Liver (tissue), 9 donors: ENCODE measurements around the gene ALDH1A1. TPM values are rescaled to one million over a fixed set of nuclear protein-coding genes. Genes with fewer than 3 reads are reported as not detected.

Experiments used
- DNase-seq: peaks from one replicate; pipeline ENCODE4 v3.0.0-alpha.2; 2017; ENCODE audit warnings: low spot score
- H3K27ac ChIP-seq, 2 donors: one replicate each; pipeline ENCODE4 v1.7.0; 2013; ENCODE audit warnings: inconsistent platforms in 2 of 2, low read length in 2 of 2, control low read depth in 1 of 2, low read depth in 1 of 2, mild to moderate bottlenecking in 1 of 2
- H3K27me3 ChIP-seq, 4 donors: one replicate each; pipeline versions ENCODE4 v1.6.1 to v1.7.0; 2013; ENCODE audit warnings: low read length in 3 of 4, inconsistent platforms in 1 of 4, mild to moderate bottlenecking in 1 of 4, moderate library complexity in 1 of 4; ENCODE audit not compliant: control insufficient read depth in 4 of 4, insufficient read depth in 4 of 4
- H3K36me3 ChIP-seq, 4 donors: one replicate each; pipeline versions ENCODE4 v1.6.1 to v1.7.0; 2013; ENCODE audit warnings: low read length in 3 of 4, mild to moderate bottlenecking in 3 of 4, low read depth in 1 of 4, moderate library complexity in 1 of 4; ENCODE audit not compliant: control insufficient read depth in 4 of 4, insufficient read depth in 3 of 4
- H3K4me1 ChIP-seq, 4 donors: one replicate each; pipeline versions ENCODE4 v1.6.1 to v1.7.0; 2013; ENCODE audit warnings: low read length in 3 of 4, mild to moderate bottlenecking in 3 of 4, moderate library complexity in 1 of 4; ENCODE audit not compliant: control insufficient read depth in 4 of 4, insufficient read depth in 4 of 4
- H3K4me3 ChIP-seq, 3 donors: one replicate each; pipeline versions ENCODE4 v1.6.1 to v1.7.0; 2013; ENCODE audit warnings: low read length in 3 of 3, control low read depth in 1 of 3, low read depth in 1 of 3, mild to moderate bottlenecking in 1 of 3
- H3K9ac ChIP-seq, 2 donors: one replicate each; pipeline ENCODE4 v1.7.0; 2013; ENCODE audit warnings: low read length in 2 of 2, mild to moderate bottlenecking in 2 of 2, moderate library complexity in 2 of 2, control low read depth in 1 of 2, low read depth in 1 of 2
- H3K9me3 ChIP-seq, 4 donors: one replicate each; pipeline versions ENCODE4 v1.6.1 to v1.7.0; 2013; ENCODE audit warnings: low read length in 3 of 4; ENCODE audit not compliant: control insufficient read depth in 4 of 4
- EGR1 ChIP-seq, 2 donors: IDR thresholded peaks; 2 replicates each; pipeline ENCODE4 v1.6.1; 2016 to 2018; ENCODE audit warnings: antibody characterized with exemption in 2 of 2, low read depth in 2 of 2
- FOXA1 ChIP-seq: IDR thresholded peaks from 2 replicates; pipeline ENCODE4 v1.6.1; 2016; ENCODE audit warnings: antibody characterized with exemption
- FOXA2 ChIP-seq: IDR thresholded peaks from 2 replicates; pipeline ENCODE4 v1.6.1; 2016; ENCODE audit warnings: antibody characterized with exemption
- HNF4G ChIP-seq: IDR thresholded peaks from 2 replicates; pipeline ENCODE4 v1.6.1; 2016; ENCODE audit warnings: antibody characterized with exemption
- JUND ChIP-seq, 2 donors: IDR thresholded peaks; 2 replicates each; pipeline ENCODE4 v1.6.1; 2016; ENCODE audit warnings: antibody characterized with exemption in 2 of 2
- NR2F2 ChIP-seq: IDR thresholded peaks from 2 replicates; pipeline ENCODE4 v1.6.1; 2016; ENCODE audit warnings: antibody characterized with exemption
- RAD21 ChIP-seq, 2 donors: IDR thresholded peaks; 2 replicates each; pipeline ENCODE4 v1.6.1; 2016; ENCODE audit warnings: antibody characterized with exemption in 2 of 2, mild to moderate bottlenecking in 2 of 2
- RXRA ChIP-seq, 2 donors: IDR thresholded peaks; 2 replicates each; pipeline ENCODE4 v1.6.1; 2017 to 2018; ENCODE audit warnings: antibody characterized with exemption in 2 of 2, mild to moderate bottlenecking in 1 of 2
- YY1 ChIP-seq: IDR thresholded peaks from 2 replicates; pipeline ENCODE4 v1.6.1; 2016; ENCODE audit warnings: antibody characterized with exemption, mild to moderate bottlenecking
- WGBS: extraction: QIAGEN DNeasy Blood & Tissue Kit; methylation state at CpG from one replicate; pipeline ENCODE4 v1.1.7; 2013; 5-methylcytosine and 5-hydroxymethylcytosine counted together
- polyA plus RNA-seq, 2 donors: library from polyadenylated mRNA; stranded (reverse) in 1 of 2; unstranded in 1 of 2; fragments of 200-250 nt in 1 of 2; fragments of >200 nt in 1 of 2; fragmentation: Nextera tagmentation in 1 of 2; extraction: Ambion mirVana in 1 of 2; gene quantifications; one replicate each; pipeline versions ENCODE4 v1.2.1 to v1.2.3, GENCODE V29; 2013 to 2015
- total RNA-seq, 2 donors: library from RNA; depleted of rRNA; stranded (reverse); fragments of >200 nt; gene quantifications; one replicate each; pipeline ENCODE4 v1.2.3, GENCODE V29; 2014
- TF ChIP-seq, protein P1 (sequence below): IDR thresholded peaks from 2 replicates; pipeline ENCODE4 v1.6.1; 2016; ENCODE audit warnings: antibody characterized with exemption
- TF ChIP-seq, protein P2 (sequence below): IDR thresholded peaks from 2 replicates; pipeline ENCODE4 v1.6.1; 2016; ENCODE audit warnings: antibody characterized with exemption, mild to moderate bottlenecking
- TF ChIP-seq, protein P3 (sequence below): IDR thresholded peaks from 2 replicates; pipeline ENCODE4 v1.6.1; 2016; ENCODE audit warnings: antibody characterized with exemption
- TF ChIP-seq, protein P4 (sequence below): IDR thresholded peaks from 2 replicates; pipeline ENCODE4 v1.6.1; 2016; ENCODE audit warnings: antibody characterized with exemption
- donor health status: healthy.
- donor health status: healthy.
- donor health status: healthy.
- donor health status: healthy.
- donor health status: healthy.

The ALDH1A1 gene
- total and polyA plus RNA-seq, 4 donors: 118 to 433 (median 193) TPM

DNA sequence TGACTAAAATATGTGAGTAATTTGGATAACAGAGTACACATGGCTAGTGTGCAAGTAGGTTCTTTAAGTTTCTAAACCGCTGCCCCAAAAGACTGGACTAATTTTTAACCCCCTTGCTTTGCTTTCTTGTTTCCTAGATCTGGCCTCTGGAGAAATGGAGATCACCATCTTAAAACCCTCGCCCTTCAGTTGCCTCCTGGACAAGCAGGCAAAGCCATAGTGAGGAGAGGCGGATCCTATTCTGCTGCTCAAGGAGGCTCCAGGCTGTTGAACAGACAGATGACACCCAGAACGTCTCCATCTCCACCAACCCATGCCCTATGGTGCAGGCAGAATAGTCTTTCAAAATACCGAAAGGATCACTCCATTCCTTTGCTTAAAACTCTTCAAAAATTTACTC lies 28.6 kb upstream of the ALDH1A1 start (continued):
- TF ChIP-seq RXRA (IDR thresholded peaks at IDR 0.05): no peak
- TF ChIP-seq HNF4G: no peak
- no peak for TF ChIP-seq JUND (IDR thresholded peaks at IDR 0.05)
- no peak for TF ChIP-seq FOXA2
- no peak for TF ChIP-seq FOXA1

DNA sequence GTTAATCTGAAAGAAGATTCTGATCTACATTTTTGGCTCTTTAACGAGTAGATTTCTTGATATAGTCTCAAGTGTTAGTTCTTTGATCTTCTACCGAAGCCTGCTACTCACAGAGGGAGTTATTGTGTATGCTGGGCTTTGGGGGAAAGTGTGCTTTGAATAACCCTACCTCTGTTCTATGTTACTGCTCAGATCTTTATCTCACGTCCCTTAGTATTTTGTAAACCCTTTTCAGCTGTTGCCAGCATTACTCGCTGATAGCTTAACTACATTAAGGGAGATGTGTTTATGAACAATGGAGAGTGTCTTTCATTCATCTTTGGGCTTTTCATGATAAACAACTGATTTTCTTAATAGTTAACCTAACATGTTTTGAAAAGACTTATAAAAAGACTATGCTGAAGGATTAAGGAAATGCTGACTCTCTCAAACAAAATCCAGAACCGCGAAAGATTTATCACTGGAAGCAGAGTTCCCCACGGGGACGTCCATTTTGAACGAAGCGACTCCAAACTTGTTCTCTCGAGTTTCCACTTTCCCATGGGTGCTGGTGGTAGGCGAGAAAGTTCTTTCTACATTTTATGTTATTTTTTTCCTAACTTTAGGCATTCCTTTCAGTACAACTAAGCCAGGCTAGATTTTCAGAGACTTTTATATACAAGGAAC lies 27.9 kb upstream of the ALDH1A1 start:
- peak; percentile 17 for TF ChIP-seq YY1
- TF ChIP-seq NR2F2: no peak
- Histone ChIP-seq H3K9ac (no peak overlapping the region), H3K27ac (no peak overlapping the region), H3K9me3 (no peaks in the 10 kb centered on the region), H3K4me1 (peaks cover 7 to 51% (median 28%) of the 10 kb centered on the region in 4 donors), H3K27me3 (no peaks in the 10 kb centered on the region), H3K4me3 (no peak overlapping the region), H3K36me3 (no peaks in the 10 kb centered on the region)
- DNase-seq: no peak
- 85% methylated on average over 12 of the region's 12 CpGs for WGBS

DNA sequence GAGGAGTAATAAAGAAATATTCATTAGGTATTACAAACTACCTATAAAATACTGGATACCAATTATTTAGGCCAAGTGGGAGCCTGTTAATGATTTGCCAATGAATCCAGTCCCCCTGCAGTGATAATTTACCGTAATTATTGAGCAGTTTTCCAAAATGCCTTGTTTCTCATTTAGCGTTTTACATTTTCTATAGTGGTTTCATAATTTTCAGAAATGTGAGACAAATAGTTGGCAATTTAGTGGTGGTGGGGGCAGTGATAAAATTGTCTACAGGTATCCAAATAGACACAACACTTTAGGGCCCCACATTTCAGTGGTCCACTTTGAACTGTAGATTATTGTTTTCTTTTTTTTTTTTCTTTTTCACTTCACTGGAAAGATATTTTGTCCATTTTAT lies 27.3 kb upstream of the ALDH1A1 start:
- no peaks in the 10 kb centered on the region for H3K36me3 ChIP-seq
- H3K27me3 ChIP-seq: no peaks in the 10 kb centered on the region
- peaks cover 6 to 50% (median 28%) of the 10 kb centered on the region in 4 donors for H3K4me1 ChIP-seq
- H3K27ac ChIP-seq: no peak overlapping the region
- no peak for DNase-seq
- 64% methylated on average over 2 of the region's 2 CpGs for WGBS
- no peak overlapping the region for H3K9ac ChIP-seq
- no peaks in the 10 kb centered on the region for H3K9me3 ChIP-seq
- no peak for TF ChIP-seq EGR1 (IDR thresholded peaks at IDR 0.05; ENCODE audit: low read depth in 2 of 2)
- TF ChIP-seq, protein P1, sequence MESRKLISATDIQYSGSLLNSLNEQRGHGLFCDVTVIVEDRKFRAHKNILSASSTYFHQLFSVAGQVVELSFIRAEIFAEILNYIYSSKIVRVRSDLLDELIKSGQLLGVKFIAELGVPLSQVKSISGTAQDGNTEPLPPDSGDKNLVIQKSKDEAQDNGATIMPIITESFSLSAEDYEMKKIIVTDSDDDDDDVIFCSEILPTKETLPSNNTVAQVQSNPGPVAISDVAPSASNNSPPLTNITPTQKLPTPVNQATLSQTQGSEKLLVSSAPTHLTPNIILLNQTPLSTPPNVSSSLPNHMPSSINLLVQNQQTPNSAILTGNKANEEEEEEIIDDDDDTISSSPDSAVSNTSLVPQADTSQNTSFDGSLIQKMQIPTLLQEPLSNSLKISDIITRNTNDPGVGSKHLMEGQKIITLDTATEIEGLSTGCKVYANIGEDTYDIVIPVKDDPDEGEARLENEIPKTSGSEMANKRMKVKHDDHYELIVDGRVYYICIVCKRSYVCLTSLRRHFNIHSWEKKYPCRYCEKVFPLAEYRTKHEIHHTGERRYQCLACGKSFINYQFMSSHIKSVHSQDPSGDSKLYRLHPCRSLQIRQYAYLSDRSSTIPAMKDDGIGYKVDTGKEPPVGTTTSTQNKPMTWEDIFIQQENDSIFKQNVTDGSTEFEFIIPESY: no peak
- no peak for TF ChIP-seq NR2F2
- no peak for TF ChIP-seq YY1
- no peak for TF ChIP-seq HNF4G
- TF ChIP-seq, protein P2, sequence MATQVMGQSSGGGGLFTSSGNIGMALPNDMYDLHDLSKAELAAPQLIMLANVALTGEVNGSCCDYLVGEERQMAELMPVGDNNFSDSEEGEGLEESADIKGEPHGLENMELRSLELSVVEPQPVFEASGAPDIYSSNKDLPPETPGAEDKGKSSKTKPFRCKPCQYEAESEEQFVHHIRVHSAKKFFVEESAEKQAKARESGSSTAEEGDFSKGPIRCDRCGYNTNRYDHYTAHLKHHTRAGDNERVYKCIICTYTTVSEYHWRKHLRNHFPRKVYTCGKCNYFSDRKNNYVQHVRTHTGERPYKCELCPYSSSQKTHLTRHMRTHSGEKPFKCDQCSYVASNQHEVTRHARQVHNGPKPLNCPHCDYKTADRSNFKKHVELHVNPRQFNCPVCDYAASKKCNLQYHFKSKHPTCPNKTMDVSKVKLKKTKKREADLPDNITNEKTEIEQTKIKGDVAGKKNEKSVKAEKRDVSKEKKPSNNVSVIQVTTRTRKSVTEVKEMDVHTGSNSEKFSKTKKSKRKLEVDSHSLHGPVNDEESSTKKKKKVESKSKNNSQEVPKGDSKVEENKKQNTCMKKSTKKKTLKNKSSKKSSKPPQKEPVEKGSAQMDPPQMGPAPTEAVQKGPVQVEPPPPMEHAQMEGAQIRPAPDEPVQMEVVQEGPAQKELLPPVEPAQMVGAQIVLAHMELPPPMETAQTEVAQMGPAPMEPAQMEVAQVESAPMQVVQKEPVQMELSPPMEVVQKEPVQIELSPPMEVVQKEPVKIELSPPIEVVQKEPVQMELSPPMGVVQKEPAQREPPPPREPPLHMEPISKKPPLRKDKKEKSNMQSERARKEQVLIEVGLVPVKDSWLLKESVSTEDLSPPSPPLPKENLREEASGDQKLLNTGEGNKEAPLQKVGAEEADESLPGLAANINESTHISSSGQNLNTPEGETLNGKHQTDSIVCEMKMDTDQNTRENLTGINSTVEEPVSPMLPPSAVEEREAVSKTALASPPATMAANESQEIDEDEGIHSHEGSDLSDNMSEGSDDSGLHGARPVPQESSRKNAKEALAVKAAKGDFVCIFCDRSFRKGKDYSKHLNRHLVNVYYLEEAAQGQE: no peak
- no peak for TF ChIP-seq JUND (IDR thresholded peaks at IDR 0.05)
- TF ChIP-seq, protein P3, sequence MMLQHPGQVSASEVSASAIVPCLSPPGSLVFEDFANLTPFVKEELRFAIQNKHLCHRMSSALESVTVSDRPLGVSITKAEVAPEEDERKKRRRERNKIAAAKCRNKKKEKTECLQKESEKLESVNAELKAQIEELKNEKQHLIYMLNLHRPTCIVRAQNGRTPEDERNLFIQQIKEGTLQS: no peak
- TF ChIP-seq RXRA (IDR thresholded peaks at IDR 0.05): no peak
- no peak for TF ChIP-seq FOXA1
- TF ChIP-seq, protein P4, sequence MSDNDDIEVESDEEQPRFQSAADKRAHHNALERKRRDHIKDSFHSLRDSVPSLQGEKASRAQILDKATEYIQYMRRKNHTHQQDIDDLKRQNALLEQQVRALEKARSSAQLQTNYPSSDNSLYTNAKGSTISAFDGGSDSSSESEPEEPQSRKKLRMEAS: no peak
- no peak for TF ChIP-seq RAD21 (IDR thresholded peaks at IDR 0.05)
- no peak for TF ChIP-seq FOXA2
- H3K4me3 ChIP-seq: no peak overlapping the region
